DOHH2 (cell line): ENCODE data around the gene RGMB.

Source experiments
- CTCF ChIP-seq: fragments of 200-600 bp; sonication (generic); IDR thresholded peaks from one replicate; pipeline ENCODE4 v1.5.1; 2014; ENCODE audit warnings: antibody characterized with exemption, mild to moderate bottlenecking, low read depth, low read length; ENCODE audit not compliant: poor library complexity, severe bottlenecking
- EZH2phosphoT487 ChIP-seq: fragments of 200-600 bp; sonication (generic); IDR thresholded peaks from 2 replicates; pipeline ENCODE4 v1.6.1; 2017; ENCODE audit warnings: borderline replicate concordance, mild to moderate bottlenecking, antibody characterized with exemption, low read length, moderate library complexity, mixed read lengths

- TF ChIP-seq CTCF = no peak
- TF ChIP-seq EZH2phosphoT487 = no peak
These were observed 25.4 kb downstream of the RGMB start for GRCh38 chr5:98798847-98799246.
